Mucosa of rectum (tissue), 2 donors: ENCODE measurements around the gene ASH1L.
"Not testable (repeated sequence)": the region's sequence is repeated elsewhere in the genome, so short reads cannot be mapped to it uniquely, and the experiment has no call there.

ENCODE experiments used
- H3K27ac ChIP-seq, 2 donors: one replicate each; pipeline ENCODE4 v1.7.0; 2013; ENCODE audit warnings: inconsistent platforms in 2 of 2, low read depth in 2 of 2, low read length in 2 of 2
- H3K27me3 ChIP-seq, 2 donors: one replicate each; pipeline ENCODE4 v1.7.0; 2013; ENCODE audit warnings: low read length in 2 of 2; ENCODE audit not compliant: control insufficient read depth in 2 of 2, insufficient read depth in 2 of 2
- H3K36me3 ChIP-seq, 2 donors: one replicate each; pipeline ENCODE4 v1.7.0; 2013; ENCODE audit warnings: low read length in 2 of 2; ENCODE audit not compliant: control insufficient read depth in 2 of 2, insufficient read depth in 2 of 2
- H3K4me1 ChIP-seq, 2 donors: one replicate each; pipeline ENCODE4 v1.7.0; 2013; ENCODE audit warnings: low read length in 2 of 2, mild to moderate bottlenecking in 1 of 2; ENCODE audit not compliant: control insufficient read depth in 2 of 2, insufficient read depth in 2 of 2
- H3K4me3 ChIP-seq, 2 donors: one replicate each; pipeline ENCODE4 v1.7.0; 2013; ENCODE audit warnings: low read length in 2 of 2
- H3K9ac ChIP-seq, 2 donors: one replicate each; pipeline ENCODE4 v1.7.0; 2013; ENCODE audit warnings: low read length in 2 of 2, low read depth in 1 of 2, mild to moderate bottlenecking in 1 of 2
- H3K9me3 ChIP-seq, 2 donors: one replicate each; pipeline ENCODE4 v1.7.0; 2013; ENCODE audit warnings: low read length in 2 of 2; ENCODE audit not compliant: control insufficient read depth in 2 of 2
- donor health status: healthy.
- donor health status: Normal muscosa, but diverticular disease.

ASH1L gene

DNA sequence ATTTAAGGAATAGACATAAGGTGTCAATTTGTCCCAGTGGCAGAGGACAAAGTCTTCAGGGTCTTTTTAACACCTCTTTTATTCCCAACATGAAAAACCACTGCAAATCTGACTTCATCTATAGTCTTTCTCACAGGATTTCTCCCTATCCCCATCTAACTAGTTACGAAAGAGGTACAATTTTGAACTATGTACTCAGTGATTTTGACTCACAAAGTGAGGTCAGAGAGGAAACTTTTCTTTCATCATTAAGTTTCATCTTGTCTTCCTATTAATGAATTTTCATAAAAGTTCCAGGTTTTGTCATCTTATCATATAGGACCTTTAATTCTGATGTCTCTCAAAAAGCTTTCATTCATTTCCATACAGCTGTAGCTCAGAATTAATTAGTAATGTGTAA is 63.3 kb downstream of the ASH1L start:
- Histone ChIP-seq H3K36me3 (no peaks in the 10 kb centered on the region), H3K27me3 (no peaks in the 10 kb centered on the region), H3K4me3 (no peak overlapping the region), H3K9me3 (no peaks in the 10 kb centered on the region), H3K4me1 (peaks cover 10 to 12% of the 10 kb centered on the region in 2 donors), H3K27ac (no peak overlapping the region), H3K9ac (no peak overlapping the region)

DNA sequence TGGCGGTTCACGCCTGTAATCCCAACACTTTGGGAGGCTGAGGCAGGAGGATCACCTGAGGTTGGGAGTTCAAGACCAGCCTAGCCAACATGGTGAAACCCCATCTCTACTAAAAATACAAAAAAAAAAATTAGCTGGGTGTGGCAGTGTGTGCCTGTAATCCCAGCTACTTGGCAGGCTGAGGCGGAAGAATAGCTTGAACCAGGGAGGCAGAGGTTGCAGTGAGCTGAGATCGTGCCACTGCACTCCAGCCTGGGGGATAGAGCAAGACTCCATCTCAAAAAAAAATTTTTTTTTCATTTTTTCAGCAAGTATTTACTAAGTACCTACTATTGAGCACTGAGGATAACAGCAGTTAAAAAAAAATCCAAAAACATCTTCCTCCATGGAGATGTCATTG is 69.0 kb downstream of the ASH1L start:
- H3K27me3 ChIP-seq, H3K9me3 ChIP-seq, H3K27ac ChIP-seq, H3K36me3 ChIP-seq, H3K9ac ChIP-seq, H3K4me3 ChIP-seq, H3K4me1 ChIP-seq: not testable (repeated sequence)

DNA sequence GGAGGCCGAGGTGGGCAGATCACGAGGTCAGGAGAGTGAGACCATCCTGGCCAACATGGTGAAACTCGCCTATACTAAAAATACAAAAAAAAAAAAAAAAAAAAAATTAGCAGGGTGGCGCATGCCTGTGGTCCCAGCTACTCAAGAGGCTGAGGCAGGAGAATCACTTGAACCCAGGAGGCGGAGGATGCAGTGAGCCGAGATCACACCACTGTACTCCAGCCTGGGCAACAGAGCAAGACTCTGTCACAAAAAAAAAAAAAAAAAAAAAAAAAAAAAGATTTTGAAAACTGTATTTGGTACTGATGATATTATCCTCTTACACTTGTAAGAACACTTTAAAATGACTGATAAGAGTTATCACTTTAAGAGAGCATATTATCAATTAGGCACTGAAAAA is 74.2 kb downstream of the ASH1L start:
- H3K27me3 ChIP-seq, H3K9ac ChIP-seq, H3K27ac ChIP-seq, H3K4me1 ChIP-seq, H3K4me3 ChIP-seq, H3K9me3 ChIP-seq, H3K36me3 ChIP-seq: not testable (repeated sequence)

DNA sequence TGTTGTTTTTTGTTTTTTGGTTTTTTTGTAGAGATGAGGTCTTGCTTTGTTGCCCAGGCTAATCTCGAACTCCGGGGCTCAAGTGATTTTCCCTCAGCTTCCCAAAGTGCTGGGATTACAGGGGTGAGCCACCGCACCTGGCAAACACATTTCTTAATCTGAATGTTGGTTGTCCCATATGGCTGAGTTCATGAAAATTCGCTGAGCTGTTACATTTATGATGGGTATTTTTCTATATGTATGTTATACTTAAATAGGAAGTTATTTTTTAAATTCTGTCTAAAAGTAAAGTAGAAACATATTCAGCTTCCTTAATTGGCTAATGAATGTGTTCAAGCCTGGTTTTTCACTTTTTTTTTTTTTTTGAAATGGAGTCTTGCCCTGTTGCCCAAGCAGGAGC is 75.1 kb downstream of the ASH1L start:
- Histone ChIP-seq H3K27ac (no peak overlapping the region), H3K9me3 (no peaks in the 10 kb centered on the region), H3K4me1 (no peaks in the 10 kb centered on the region), H3K27me3 (no peaks in the 10 kb centered on the region), H3K36me3 (no peaks in the 10 kb centered on the region), H3K9ac (no peak overlapping the region), H3K4me3 (no peak overlapping the region)

DNA sequence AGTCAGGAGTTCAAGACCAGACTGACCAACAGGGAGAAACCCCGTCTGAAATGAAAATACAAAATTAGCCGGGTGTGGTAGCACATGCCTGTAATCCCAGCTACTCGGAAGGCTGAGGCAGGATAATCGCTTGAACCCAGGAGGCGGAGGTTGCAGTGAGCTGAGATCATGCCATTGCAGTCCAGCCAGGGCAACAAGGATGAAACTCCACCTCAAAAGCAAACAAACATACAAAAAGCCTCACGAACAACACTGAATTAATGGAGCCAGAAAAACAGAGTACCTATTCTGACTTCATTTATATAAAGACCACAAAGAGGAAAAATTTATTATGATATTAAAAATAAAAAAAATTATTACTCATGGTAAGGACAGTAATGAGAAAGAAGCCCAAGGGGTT is 75.7 kb downstream of the ASH1L start:
- not testable (repeated sequence) for H3K4me3 ChIP-seq, H3K9me3 ChIP-seq, H3K27me3 ChIP-seq, H3K27ac ChIP-seq, H3K9ac ChIP-seq, H3K36me3 ChIP-seq, H3K4me1 ChIP-seq

DNA sequence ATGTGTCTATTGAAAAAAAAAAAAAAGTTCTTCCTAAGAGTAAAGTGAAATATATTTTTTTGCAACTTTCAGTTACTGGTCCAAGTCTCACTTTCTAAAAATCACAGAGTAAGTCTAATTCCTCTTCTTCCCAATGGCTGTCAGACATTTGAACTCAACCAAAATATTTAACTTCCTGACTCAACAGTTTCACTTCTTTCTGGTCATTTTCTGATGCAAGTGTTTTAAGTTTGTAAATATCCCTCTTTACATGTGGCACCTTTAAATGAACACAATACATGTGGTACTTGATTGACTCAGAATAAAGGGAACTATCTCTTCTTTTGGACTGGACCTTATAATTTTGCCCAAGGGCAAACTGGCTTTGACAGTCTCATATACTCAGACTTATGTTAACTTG is 76.7 kb downstream of the ASH1L start:
- H3K36me3 ChIP-seq = peaks cover 12% of the 10 kb centered on the region in 2 donors
- H3K27me3 ChIP-seq = no peaks in the 10 kb centered on the region
- no peaks in the 10 kb centered on the region for H3K9me3 ChIP-seq
- H3K4me3 ChIP-seq = no peak overlapping the region
- H3K9ac ChIP-seq = no peak overlapping the region
- H3K4me1 ChIP-seq = no peaks in the 10 kb centered on the region
- no peak overlapping the region for H3K27ac ChIP-seq

DNA sequence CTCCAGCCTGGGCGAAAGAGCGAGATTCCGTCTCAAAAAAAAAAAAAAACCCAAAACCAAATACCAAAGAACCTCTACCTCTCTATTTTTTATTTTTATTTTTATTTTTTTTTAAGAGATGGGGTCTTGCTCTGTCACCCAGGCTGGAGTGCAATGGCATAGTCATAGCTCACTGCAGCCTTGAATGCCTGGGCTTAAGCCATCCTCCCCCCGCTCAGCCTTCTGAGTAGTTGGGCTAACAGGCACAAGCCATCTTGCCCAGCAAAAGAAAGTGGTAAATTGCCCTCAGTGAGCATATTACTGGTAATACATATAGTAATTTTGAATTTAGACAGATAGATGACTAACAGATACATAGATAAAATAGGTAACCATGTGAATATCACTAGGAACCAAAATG is 77.4 kb downstream of the ASH1L start:
- no peak overlapping the region for H3K27ac ChIP-seq
- H3K4me3 ChIP-seq = no peak overlapping the region
- H3K9ac ChIP-seq = no peak overlapping the region
- H3K27me3 ChIP-seq = no peaks in the 10 kb centered on the region
- H3K9me3 ChIP-seq = no peaks in the 10 kb centered on the region
- H3K36me3 ChIP-seq = peaks cover 14 to 15% of the 10 kb centered on the region in 2 donors
- no peaks in the 10 kb centered on the region for H3K4me1 ChIP-seq

DNA sequence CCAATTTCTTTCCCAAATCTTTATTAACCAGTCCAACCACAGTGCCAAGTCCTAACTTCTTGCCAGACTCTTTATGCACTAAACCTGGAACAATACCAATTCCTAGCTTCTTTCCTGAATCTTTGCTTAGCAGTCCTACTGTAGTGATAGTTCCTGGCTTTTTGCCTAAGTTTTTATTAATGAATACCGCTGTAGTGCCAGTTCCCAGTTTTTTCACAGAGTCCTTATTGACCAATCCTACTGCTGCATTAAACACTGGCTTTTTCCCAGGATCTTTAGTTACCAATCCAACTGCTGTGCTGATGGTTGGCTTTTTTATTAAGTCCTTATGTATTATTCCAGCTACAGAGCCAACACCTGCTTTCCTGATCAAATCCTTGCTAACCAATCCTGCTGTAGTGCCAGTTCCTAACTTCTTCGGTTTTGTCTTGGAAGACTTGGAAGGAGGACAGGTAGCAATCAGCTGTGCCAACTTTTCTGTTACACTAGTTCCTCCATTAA is 80.8 kb downstream of the ASH1L start:
- H3K9ac ChIP-seq = no peak overlapping the region
- no peak overlapping the region for H3K27ac ChIP-seq
- H3K36me3 ChIP-seq = peaks cover 23 to 31% of the 10 kb centered on the region in 2 donors
- H3K9me3 ChIP-seq = no peaks in the 10 kb centered on the region
- H3K4me3 ChIP-seq = no peak overlapping the region
- H3K27me3 ChIP-seq = no peaks in the 10 kb centered on the region
- H3K4me1 ChIP-seq = no peaks in the 10 kb centered on the region

DNA sequence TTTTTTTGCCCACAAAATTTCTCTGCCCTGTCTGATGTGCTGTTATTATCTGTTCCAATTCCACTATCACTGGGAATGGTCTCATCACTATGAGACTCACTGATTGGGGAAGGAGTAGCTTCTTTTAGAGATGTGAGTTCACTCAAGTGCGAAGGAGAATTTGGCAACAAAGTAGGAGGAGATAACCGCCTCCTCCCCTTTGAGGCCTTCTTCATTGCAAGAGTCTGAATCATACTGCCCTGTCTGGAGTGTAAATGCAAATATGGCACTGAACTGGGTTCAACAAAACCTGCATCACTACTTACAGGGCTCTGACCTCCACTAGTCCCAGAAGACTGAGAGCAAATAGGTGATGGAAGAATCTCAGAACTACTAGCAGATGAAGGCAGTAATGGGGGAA is 83.4 kb downstream of the ASH1L start:
- no peaks in the 10 kb centered on the region for H3K9me3 ChIP-seq
- no peak overlapping the region for H3K4me3 ChIP-seq
- H3K27me3 ChIP-seq = no peaks in the 10 kb centered on the region
- H3K9ac ChIP-seq = no peak overlapping the region
- H3K27ac ChIP-seq = no peak overlapping the region
- no peaks in the 10 kb centered on the region for H3K4me1 ChIP-seq
- peaks cover 26 to 31% of the 10 kb centered on the region in 2 donors for H3K36me3 ChIP-seq

DNA sequence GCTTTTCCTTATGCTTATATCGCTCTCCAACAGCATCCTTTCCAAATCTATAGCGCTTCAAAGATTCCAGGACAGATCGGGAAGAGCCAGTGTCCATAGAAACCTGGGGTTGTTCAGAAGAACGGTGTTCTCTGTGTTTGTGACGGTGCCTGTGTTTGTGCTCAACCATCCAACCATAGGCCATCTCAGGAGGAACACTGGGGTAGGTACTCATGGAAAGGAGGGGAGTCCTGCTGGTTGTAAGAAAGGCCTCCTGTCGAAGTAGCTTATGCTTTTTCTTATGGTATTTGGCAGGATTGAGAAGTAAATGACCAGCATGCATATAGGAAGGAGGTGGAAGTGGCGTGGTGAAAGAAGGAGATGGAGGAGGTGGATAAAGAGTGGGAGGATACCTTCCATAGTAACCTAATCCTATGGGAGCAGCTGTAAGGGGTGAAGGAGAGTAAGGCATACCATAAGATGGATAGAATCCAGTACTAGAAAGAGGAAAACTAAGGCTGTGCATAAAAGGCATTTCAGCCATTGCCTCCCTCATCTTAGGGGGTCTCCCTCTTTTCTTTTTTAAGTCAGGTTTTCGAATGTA is 84.2 kb downstream of the ASH1L start:
- Histone ChIP-seq H3K4me1 (no peaks in the 10 kb centered on the region), H3K36me3 (peaks cover 26 to 31% of the 10 kb centered on the region in 2 donors), H3K9me3 (no peaks in the 10 kb centered on the region), H3K27me3 (no peaks in the 10 kb centered on the region), H3K27ac (no peak overlapping the region), H3K4me3 (no peak overlapping the region), H3K9ac (no peak overlapping the region)

DNA sequence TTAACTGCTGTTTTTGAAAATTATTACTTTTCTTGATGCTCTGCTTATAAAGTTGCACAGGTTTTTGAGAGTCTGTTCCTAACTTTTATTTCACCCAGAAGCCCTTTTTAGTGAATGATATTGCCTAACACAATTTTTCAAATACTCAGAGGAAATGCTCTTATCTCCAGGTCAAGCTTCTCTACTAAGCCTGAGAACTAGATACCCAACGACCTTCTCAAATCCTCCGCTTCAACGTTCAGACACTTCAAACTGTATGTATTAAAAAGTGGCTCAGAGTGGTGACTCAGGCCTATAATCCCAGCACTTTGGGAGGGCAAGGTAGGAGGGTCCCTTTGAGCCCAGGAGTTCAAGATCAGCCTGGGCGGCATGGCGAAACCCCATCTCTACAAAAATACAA is 88.5 kb downstream of the ASH1L start:
- Histone ChIP-seq H3K4me1 (no peaks in the 10 kb centered on the region), H3K36me3 (peaks cover 7 to 13% of the 10 kb centered on the region in 2 donors), H3K27ac (no peak overlapping the region), H3K9ac (no peak overlapping the region), H3K4me3 (no peak overlapping the region), H3K27me3 (no peaks in the 10 kb centered on the region), H3K9me3 (peaks cover 0 to 7% of the 10 kb centered on the region in 2 donors)
